KOPT-K1 (cell line): ENCODE results near the gene ARID3C.
"Not testable (repeated sequence)": the region's sequence is repeated elsewhere in the genome, so short reads cannot be mapped to it uniquely, and the experiment has no call there.

ENCODE experiments used
- H3K27ac ChIP-seq: fragments of 200-600 bp; sonication (generic); 2 replicates; pipeline ENCODE4 v1.5.1; 2016; ENCODE audit warnings: antibody characterized with exemption, mild to moderate bottlenecking, low read depth, low read length; ENCODE audit not compliant: poor library complexity, severe bottlenecking
- H3K36me3 ChIP-seq: fragments of 200-600 bp; sonication (generic); 2 replicates; pipeline ENCODE4 v1.5.1; 2017; ENCODE audit warnings: antibody characterized with exemption, mild to moderate bottlenecking, low read length, moderate library complexity; ENCODE audit not compliant: insufficient read depth
- H3K9me3 ChIP-seq: fragments of 200-600 bp; sonication (generic); 2 replicates; pipeline ENCODE4 v1.5.1; 2017; ENCODE audit warnings: antibody characterized with exemption, low read length, mild to moderate bottlenecking; ENCODE audit not compliant: insufficient read depth, poor library complexity, severe bottlenecking

Gene ARID3C

DNA sequence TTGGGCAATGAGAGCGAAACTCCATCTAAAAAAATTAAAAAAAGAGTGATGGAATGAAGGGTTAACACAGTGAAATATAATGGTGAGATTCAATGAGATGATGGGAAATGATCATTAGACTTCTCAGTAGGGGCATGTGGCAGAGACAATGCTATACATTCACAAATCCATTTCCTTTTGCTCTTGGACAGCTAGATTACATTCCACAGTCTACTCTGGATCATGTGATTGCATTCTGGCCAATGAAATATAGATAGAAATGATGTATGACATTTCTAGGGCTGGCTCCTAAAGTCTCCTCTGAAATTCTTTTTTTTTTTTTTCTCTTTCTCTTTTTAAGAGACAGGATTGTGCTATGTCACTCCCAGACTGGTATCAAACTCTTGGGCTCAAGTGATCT lies 13.8 kb upstream of the ARID3C start:
- Histone ChIP-seq H3K27ac (no peak overlapping the region), H3K9me3 (no peaks in the 10 kb centered on the region), H3K36me3 (no peaks in the 10 kb centered on the region)

DNA sequence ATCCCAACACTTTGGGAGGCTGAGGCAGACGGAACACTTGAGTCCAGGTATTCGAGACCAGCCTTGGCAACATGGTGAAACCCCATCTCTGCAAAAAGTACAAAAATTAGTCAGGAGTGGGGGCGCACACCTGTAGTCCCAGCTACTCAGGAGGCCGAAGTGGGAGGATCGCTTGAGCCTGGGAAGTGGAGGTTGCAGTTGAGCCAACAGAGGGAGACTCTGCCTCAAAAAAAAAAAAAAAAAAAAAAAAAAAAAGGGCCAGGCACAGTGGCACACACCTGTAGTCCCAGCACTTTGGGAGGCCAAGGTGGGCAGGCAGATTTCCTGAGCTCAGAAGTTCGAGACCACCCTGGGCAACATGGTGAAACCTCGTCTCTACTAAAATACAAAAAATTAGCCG lies 10.5 kb upstream of the ARID3C start:
- not testable (repeated sequence) for H3K27ac ChIP-seq, H3K9me3 ChIP-seq
- peaks cover 18% of the 10 kb centered on the region for H3K36me3 ChIP-seq

DNA sequence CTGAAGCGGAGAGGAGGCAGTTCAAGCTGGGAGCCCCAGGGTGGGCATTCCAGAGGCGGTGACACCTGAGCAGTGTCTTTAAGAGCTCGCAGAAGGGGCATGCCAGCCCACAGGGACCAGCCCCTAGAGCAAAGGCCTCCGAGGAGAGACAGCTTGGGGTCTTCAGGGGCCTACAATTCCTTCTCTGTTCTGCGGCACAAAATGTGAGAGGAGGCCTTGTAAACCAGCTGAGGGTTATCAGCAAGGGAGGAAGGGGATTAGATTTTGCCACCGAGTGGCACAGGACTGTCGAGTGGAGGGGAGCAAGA lies 9.2 kb upstream of the ARID3C start:
- Histone ChIP-seq H3K9me3 (no peaks in the 10 kb centered on the region), H3K36me3 (peaks cover 19% of the 10 kb centered on the region), H3K27ac (peak overlapping the region; percentile 84)

DNA sequence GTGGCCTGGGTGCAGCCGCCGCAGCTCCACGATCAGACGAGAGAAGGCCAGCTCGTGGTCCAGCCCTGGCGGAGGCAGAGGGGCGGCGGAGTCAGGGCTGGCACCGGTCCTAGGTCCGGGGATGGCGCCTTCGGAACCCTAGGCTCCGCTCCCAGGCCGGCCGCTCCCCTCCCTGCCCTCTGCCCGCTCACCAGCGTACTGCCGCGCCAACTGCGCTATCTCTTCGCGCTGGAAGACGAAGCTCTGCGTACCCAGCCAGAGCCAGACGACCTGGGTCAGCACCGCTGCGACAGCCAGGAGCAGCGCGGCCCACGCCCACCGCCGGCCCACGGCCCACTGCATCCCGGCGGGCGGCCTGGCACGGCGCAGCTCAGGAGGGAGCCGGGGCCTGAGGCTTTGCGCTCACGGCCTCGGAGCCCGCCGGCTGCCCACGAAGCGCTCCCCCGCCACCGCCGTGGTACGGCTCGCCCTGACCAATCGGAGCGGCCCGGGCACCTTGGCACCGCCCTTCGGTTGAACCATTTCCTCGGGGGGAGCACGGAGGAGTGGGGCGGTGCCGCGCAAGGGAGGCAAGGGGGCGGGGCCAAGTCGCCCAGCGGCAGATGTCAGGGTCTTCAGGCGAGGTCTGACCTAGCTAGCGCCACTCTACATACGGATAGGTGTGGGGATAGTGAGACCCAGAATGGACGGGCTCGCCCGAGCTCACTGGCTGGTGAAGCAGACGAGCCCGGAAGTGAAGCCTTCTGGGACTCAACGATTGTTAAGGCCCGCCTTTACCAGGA lies 8.7 kb upstream of the ARID3C start, which contains the start of gene SIGMAR1:
SIGMAR1 (minus strand) TSS at position 432 of the 782 bp plus-strand sequence; CDS start at position 342, 90 bp downstream.
- no peaks in the 10 kb centered on the region for H3K9me3 ChIP-seq
- H3K36me3 ChIP-seq, result peaks cover 19% of the 10 kb centered on the region
- peak within 1 kb of the TSS; percentile 84 for H3K27ac ChIP-seq

DNA sequence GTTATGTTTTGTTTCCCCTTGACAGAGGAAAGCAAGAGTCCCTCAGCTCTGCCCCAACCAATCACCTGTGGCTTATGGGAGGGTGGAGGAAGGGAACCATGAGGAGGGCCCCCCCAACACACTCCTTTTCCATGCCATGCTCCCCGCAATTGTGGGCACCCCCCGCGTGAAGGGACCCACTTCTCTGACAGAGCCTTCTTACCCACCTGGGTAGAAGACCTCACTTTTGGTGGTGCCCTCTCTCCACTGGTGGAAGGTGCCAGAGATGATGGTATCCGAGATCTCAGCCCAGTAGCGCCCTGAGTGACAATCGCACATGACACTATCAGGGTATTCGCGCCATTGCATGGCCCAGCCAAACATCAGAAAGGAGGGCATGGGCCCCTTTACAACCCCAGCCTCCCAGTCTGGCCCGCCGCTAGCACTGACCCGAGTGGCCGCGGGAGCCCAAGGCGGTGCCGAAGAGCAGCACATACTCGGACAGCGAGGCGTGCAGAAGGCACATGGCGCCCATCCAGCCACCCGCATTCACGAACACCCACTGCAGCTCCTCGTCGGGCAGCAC lies 8.0 kb upstream of the ARID3C start:
- Histone ChIP-seq H3K36me3 (peaks cover 19% of the 10 kb centered on the region), H3K27ac (peak overlapping the region; percentile 84), H3K9me3 (no peaks in the 10 kb centered on the region)

DNA sequence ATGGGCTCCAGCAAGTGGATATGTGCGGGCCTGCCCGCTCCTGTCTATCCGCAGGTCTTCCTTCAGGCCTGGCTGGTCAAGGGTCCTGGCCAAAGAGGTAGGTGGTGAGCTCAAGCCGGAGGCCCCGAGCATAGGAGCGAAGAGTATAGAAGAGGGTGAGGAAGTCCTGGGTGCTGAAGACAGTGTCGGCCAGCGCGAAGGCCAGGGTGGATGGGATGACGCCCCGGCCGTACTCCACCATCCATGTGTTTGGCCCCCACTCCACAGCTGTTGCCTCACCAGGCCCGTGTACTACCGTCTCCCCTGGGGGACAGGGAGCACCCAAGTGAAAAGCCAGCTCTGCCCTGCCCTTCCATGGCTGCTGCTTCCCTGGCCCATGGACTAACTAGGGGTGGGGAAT lies 6.7 kb upstream of the ARID3C start:
- Histone ChIP-seq H3K36me3 (peaks cover 19% of the 10 kb centered on the region), H3K27ac (no peak overlapping the region), H3K9me3 (no peaks in the 10 kb centered on the region)

DNA sequence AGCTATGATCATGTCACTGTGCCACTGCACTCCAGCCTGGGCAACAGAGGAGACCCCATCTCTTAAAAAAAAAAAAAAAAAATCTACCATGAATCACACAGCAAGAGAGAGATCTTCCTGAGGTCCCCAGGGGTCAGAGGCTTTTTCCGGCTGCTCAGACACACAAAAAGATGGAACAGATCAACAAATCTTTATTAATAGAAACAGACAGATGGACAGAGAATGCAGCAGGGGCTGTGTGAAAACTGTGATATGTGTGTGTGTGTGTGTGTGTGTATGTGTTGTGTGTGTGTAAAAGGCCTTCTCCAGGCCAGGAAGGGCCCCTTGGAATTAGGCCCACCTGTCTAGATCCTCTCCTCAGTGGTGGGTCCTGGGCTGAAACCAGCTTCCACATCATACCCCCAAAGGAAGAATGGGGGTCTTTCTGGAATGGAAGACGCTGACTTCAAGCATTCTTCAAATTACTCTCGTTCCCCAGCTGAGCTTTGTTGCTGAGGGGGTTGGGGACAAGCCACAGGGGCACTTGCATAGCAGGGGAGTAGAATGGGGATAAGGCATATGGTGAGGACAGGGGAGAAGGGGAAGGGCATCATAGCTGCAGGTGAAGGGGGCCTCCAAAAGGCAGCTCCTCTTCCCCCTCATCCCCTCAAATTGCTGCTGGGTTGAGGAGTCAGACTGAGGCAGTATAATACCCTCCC lies 5.8 kb upstream of the ARID3C start:
- Histone ChIP-seq H3K27ac (no peak overlapping the region), H3K36me3 (peaks cover 19% of the 10 kb centered on the region), H3K9me3 (no peaks in the 10 kb centered on the region)

DNA sequence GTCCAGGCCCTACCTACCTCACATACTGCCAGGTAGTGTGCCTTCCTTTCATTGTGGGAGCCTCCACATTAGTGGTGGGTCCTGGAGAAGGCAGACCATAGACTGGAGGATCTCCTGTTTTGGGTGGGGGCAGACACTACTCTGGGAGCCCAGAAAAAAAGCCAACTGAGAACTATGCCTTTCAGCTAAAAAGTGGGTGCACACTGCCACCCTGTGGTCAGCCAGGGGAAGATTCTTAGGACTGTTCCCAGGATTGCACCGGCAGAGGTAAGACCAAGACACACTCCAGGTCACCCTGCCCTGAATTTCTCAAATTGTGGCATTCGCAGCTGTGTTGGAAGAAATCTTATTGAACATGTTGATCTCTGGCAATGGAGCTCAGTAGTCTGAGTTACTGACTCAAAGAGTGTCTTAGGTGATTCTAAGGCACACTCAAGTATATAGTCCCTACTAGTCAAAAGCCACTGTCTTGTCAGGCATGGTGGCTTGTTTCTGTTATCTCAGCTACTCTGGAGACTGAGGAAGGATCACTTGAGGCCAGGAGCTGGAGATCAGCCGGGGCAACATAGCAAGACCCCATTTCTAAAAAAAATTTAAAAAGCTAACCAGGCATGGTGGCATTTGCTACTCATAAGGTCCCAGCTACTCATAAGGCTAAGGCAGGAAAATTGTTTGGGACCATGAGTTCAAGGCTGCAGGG lies 5.1 kb upstream of the ARID3C start:
- Histone ChIP-seq H3K36me3 (peaks cover 19% of the 10 kb centered on the region), H3K27ac (no peak overlapping the region), H3K9me3 (no peaks in the 10 kb centered on the region)

DNA sequence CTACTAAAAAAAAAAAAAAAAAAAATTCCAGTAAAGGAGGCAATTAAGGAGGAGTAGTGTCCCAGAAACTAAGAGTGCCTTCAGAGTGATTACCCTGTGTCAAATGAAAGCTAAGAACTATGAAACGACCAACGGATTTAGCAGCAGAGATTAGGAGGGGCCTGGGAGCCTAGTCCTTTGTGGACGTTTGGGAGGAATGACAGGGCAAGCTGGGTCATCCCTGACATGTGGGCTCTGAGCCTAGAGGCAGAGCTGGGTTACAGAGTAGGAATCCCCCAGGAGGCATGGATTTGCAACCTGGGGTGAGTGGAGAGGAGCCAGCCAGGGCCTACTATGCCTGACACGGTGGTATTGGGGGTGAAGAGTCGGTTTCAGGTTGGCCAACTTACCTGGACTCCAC lies 4.3 kb upstream of the ARID3C start:
- Histone ChIP-seq H3K36me3 (peaks cover 19% of the 10 kb centered on the region), H3K9me3 (no peaks in the 10 kb centered on the region), H3K27ac (no peak overlapping the region)

DNA sequence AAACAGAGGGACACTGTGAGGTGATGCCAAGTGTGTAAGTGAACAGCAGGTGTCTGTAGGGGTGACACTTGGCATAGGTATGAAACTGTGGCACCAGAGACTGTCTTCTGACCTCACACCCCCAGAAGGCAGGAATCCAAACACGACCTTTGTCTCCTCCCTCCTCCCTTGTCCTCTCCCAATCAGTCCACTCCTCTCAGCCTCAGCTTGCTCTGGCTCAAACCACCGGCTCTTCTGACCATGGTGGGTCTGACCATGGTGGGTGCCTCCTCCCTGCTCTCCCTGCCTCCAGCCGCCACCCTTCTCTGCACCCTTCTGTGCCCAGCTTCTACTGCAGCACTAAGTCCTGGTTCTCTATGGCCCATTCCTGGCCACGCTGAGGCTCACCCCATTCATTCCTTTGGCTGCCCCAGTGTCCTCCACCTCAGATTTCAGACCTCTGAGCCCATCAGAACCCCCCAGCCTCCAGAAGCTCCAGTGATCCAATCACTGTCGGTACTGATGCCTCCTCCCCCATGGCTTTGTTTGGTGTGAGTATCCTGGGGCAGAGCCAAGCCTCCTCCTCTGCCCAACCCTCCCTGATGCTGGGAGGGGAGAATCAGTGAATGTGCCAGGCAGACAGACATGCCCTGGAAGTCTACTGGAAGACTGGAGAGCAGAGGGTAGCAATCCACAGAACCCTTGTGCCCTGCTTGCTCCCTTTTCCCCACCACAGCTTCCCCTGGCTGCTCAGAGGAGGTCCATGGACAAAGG lies 1.7 kb upstream of the ARID3C start:
- Histone ChIP-seq H3K9me3 (no peaks in the 10 kb centered on the region), H3K36me3 (peaks cover 14% of the 10 kb centered on the region), H3K27ac (no peak overlapping the region)

DNA sequence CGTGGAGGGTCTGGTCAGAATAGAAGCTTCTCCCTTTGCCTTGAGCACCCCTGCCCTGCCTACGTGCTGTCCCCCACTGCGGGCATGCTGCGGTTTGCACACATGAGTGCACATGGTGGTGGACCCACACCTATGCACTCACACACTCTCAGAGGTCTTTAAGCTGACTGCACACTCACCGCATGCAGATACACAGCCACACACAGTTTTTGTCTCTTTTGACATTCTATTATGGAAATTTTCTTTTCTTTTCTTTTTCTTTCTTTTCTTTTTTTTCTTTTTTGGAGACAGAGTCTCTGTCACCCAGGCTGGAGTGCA lies 584 bp upstream of the ARID3C start:
- H3K27ac ChIP-seq, result no peak overlapping the region
- no peaks in the 10 kb centered on the region for H3K9me3 ChIP-seq
- peaks cover 2% of the 10 kb centered on the region; the same call in 1 of the 2 replicates for H3K36me3 ChIP-seq

DNA sequence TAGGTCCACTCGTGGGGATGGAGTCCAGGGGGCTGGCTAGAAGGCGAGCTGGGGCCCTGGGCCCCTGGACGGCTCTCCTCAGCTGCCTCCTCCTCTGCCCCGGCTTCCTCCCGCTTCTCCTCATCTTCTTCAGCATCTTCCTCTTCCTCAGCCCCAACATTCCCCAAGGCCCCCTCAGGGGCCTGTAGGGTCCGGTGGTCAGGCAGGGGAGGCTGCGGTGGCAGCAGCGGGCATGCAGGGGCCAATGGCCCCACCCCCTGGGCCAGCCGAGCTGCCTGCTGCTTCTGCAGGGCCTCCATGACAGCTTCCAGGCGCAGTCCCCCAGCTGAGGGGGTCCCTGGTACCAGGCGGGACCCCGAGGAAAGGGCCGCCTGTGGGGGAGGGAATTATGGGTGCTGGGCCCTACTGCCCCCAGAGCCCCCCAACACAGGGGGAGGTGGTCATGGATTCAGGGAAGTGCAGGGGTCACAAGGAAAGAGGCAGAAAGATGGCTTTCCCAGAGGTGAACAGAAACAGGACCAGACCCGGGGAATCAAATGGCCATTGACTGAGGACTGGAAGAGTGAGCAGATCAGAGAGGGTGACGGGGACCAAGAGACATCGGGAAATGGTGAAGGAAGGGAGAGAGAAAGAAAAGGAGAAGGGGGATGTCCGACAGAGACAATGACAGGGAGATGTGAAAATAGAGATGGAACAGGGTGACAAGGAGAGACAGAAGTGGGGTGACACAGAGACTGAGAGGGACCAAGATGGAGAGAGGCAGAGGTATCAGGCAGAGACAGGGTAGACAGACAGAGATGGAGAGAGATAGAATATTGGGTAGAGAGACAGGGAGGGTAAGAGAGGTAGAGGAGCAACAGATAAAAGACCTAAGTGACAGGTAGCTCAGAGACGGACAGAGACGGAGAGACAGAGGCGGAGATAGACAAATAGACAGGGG lies 880 bp downstream of the ARID3C start:
- Histone ChIP-seq H3K36me3 (no peaks in the 10 kb centered on the region), H3K27ac (no peak overlapping the region), H3K9me3 (no peaks in the 10 kb centered on the region)

DNA sequence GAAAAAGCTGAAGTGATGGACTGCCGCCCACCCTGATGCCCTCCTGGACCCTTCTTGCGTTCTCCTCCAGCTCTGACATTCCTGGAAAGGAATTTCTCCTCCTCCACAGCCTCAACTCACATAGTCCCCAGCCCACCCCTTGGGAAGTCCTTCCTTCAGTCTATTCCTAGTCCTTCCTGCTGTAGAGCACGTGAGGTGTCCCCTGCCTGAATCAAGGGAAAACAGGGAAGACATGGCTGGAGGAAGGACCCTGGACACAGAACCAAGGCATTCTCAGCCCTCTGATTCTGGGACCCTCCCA lies 3.7 kb downstream of the ARID3C start:
- Histone ChIP-seq H3K36me3 (no peaks in the 10 kb centered on the region), H3K27ac (no peak overlapping the region), H3K9me3 (no peaks in the 10 kb centered on the region)

DNA sequence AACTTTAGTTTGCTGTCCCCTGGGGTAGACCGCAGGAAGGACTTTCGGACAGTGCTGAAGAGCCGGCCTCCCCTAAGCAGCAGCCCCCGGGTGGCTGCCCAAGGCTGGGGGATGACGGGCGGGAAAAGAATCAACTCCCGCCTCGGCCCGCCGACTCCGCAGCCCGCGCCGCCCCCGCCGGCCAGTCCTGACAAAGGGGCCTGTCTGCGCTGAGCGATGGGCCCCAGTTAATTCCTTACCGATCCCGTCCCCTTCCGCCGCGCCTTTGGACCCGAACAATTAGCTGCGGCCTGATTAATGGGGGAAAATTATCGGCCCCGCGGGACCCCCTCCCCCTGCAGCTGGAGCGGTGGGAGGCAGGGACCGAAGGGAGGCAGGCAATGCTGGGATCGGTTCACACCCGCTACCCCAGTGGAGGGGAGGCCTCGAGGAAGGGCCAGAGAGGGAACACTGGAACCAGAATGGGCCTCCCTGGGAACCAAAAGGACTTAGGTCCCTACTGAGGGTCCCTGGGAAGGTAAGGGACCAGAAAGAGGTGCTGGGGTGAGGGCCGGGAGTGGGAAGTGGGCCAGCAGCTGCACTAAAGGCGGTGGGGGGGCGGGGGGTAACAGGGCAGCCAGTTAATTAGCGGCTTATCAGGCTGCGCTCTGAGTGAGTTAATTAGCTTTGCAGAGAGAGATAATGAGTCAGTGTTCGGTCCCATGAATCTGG lies 4.2 kb downstream of the ARID3C start:
- H3K27ac ChIP-seq, result no peak overlapping the region
- H3K36me3 ChIP-seq, result no peaks in the 10 kb centered on the region
- no peaks in the 10 kb centered on the region for H3K9me3 ChIP-seq
